ENCODE results near the gene CHTF18.
"Not testable (repeated sequence)": the region's sequence is repeated elsewhere in the genome, so short reads cannot be mapped to it uniquely, and the experiment has no call there.

Gene CHTF18

GRCh38 chr16:830107-830870 lies 41.9 kb downstream of the CHTF18 start:
- DNase-seq (ENCODE audit: low read depth in 2 of 2): no peak

GRCh38 chr16:830871-831570 lies 42.6 kb downstream of the CHTF18 start:
- no peak for DNase-seq (ENCODE audit: low read depth in 2 of 2)

- DNase-seq (ENCODE audit: low read depth in 2 of 2): no peak
These were observed 43.4 kb downstream of the CHTF18 start for GRCh38 chr16:831571-832413.

GRCh38 chr16:832652-833336 lies 44.4 kb downstream of the CHTF18 start:
- no peak for DNase-seq (ENCODE audit: low read depth in 2 of 2)

GRCh38 chr16:833411-833810 lies 45.0 kb downstream of the CHTF18 start:
- DNase-seq (ENCODE audit: low read depth in 2 of 2): no peak

- DNase-seq (ENCODE audit: low read depth in 2 of 2): no peak
These were observed 47.0 kb downstream of the CHTF18 start for GRCh38 chr16:835373-835772.

GRCh38 chr16:836221-836620 lies 47.8 kb downstream of the CHTF18 start:
- no peak for DNase-seq (ENCODE audit: low read depth in 2 of 2)

- not testable (repeated sequence) for DNase-seq (ENCODE audit: low read depth in 2 of 2)
These were observed 48.4 kb downstream of the CHTF18 start for GRCh38 chr16:836822-837221.

GRCh38 chr16:838741-839140 lies 50.3 kb downstream of the CHTF18 start:
- DNase-seq (ENCODE audit: low read depth in 2 of 2): no peak

GRCh38 chr16:839643-840408 lies 51.4 kb downstream of the CHTF18 start:
- DNase-seq (ENCODE audit: low read depth in 2 of 2): no peak

- DNase-seq (ENCODE audit: low read depth in 2 of 2): no peak
These were observed 52.4 kb downstream of the CHTF18 start for GRCh38 chr16:840561-841454.

- DNase-seq (ENCODE audit: low read depth in 2 of 2): no peak
These were observed 53.1 kb downstream of the CHTF18 start for GRCh38 chr16:841455-842060.

GRCh38 chr16:842061-842476 lies 53.6 kb downstream of the CHTF18 start:
- DNase-seq (ENCODE audit: low read depth in 2 of 2): no peak

- DNase-seq (ENCODE audit: low read depth in 2 of 2): no peak
These were observed 54.5 kb downstream of the CHTF18 start for GRCh38 chr16:842711-843560.

GRCh38 chr16:843771-844170 lies 55.4 kb downstream of the CHTF18 start:
- no peak for DNase-seq (ENCODE audit: low read depth in 2 of 2)

- DNase-seq (ENCODE audit: low read depth in 2 of 2): no peak
These were observed 56.4 kb downstream of the CHTF18 start for GRCh38 chr16:844638-845350.

GRCh38 chr16:845351-845745 lies 56.9 kb downstream of the CHTF18 start:
- DNase-seq (ENCODE audit: low read depth in 2 of 2): no peak

- DNase-seq (ENCODE audit: low read depth in 2 of 2): no peak
These were observed 58.7 kb downstream of the CHTF18 start for GRCh38 chr16:847151-847550.
